Non-pigmented ciliary epithelial cell (primary cell): ENCODE measurements around the gene MESP2.
"Not testable (repeated sequence)": the region's sequence is repeated elsewhere in the genome, so short reads cannot be mapped to it uniquely, and the experiment has no call there.

Source experiments
- DNase-seq: peaks from one replicate; pipeline ENCODE4 v3.0.0-alpha.2; 2010; ENCODE audit warnings: low read depth

Gene MESP2

DNA sequence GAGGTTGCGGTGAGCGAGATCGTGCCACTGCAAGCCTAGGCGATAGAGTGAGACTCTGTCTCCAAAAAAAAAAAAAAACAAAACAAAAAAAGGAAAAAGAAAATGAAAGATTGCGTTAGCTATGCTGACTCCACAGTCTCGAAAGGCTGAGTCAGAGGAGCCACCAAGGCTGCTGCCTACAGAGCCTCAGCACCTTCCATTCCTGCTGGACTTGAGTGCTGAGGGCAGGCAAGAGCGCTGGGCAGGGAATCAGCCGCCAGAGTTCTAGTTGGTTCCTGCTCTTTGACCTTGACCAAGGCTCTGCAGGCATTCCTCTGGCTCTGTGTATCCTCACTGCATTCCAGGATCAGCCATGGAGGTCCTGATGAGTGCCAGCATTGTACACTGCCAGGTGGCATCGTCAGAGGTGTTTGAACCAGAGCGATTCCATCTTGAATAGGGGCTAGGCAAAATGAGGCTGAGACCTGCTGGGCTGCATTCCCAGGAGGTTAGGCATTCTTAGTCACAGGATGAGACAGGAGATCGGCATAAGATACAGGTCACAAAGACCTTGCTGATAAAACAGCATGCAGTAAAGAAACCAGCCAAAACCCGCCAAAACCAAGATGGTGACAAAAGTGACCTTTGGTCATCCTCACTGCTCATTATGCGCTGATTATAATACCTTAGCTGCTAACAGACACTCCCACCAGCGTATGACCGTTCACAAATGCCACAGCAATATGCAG, 5.9 kb downstream of the MESP2 start:
- DNase-seq, result no peak

DNA sequence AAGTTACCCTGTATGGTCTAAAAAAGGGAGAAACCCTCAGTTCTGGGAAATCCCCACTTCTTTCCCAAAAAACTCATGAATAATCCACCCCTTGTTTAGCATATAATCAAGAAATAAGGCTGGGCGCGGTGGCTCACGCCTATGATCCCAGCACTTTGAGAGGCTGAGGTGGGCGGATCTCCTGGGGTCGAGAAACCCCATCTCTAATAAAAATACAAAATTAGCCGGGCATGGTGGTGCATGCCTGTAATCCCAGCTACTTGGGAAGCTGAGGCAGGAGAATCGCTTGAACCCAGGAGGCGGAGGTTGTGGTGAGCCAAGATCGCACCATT, 6.5 kb downstream of the MESP2 start:
- DNase-seq, result not testable (repeated sequence)

DNA sequence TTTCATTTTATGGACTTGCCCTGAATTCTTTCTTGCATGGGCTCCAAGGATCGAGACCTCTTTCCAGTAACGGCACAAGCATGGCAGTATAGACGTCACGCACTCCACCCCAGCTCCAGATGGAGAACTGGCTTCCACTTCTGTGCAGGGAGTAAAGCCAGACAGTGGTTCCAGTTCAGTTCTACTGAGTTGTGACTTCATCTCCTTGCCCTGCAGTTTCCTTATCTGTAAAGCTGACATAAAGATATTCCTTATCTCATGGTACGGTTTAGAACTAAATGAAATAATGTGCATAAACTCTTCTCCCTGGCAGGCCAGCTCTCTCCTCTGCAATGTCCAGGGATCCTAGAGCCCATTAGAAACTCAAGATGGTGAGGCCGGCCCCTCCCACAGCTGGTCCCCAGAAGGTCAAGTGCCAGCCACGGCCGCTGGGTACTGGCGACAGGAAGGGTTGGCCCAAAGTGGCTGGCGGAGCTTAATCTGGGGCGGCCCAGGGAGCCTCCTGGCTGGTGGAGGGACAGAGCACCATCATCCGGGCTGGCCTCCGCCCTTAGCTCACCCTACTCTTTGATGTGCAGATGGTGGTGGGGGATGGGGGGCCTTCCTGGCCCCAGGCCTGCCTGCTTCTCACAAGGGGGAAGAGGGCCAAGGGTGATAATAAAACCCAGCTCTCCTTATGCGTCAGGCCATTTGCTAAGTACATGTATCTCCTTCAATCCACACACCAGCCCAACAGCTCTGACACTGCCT, 7.2 kb downstream of the MESP2 start:
- DNase-seq, result no peak

DNA sequence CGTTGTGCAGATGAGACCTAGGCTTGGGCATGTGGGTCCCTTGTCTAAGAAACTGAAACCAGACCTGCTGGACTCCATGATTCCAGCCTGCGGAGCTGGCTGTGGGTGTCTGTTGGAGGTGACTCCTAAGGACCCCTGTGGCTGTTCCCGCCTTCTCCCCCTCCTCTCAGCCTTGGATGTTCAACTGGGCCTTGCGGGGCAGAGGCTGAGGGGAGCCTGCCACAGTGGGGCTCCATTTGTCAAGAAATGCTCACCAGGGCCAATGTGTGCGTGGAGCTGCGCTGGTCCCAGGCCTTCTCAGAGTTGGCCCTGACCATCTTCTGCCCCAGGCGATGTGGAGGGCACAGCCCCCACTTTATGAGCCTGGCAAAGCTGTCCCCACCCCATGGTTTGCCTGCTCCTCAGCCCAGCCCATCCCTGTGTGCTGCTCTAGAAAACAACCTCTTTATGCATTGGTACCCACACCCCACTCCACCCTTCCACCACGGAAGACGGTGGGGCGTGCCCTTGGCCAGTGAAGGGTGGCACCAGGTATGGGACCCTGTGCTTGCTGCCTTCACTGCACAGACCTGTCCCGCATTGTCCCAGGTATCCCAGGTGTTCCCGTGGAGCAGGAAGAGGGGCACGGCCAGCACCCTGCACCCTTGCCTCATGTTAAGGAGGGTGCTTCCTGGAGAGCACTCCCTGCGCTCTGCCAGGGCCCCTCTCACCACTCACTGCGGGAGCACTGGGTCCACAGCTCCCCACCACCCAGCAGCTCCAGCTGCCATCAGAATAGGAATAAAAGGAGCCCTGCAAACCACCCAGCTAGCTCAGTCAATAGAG, 7.9 kb downstream of the MESP2 start:
- DNase-seq, result no peak

DNA sequence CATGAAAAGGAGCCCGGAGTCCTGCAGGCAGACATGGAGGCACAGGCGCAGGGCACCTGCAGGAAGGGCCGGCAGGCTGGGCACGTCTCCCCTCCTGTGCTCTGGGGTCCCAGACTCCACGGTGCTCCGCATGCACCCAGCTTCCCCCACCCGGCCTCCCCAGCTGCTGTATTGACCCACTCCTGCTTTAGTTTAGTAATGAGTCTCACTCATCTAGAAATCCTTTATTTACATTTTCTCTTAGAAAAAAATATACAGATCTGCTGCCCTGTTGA, 8.5 kb downstream of the MESP2 start:
- no peak for DNase-seq

DNA sequence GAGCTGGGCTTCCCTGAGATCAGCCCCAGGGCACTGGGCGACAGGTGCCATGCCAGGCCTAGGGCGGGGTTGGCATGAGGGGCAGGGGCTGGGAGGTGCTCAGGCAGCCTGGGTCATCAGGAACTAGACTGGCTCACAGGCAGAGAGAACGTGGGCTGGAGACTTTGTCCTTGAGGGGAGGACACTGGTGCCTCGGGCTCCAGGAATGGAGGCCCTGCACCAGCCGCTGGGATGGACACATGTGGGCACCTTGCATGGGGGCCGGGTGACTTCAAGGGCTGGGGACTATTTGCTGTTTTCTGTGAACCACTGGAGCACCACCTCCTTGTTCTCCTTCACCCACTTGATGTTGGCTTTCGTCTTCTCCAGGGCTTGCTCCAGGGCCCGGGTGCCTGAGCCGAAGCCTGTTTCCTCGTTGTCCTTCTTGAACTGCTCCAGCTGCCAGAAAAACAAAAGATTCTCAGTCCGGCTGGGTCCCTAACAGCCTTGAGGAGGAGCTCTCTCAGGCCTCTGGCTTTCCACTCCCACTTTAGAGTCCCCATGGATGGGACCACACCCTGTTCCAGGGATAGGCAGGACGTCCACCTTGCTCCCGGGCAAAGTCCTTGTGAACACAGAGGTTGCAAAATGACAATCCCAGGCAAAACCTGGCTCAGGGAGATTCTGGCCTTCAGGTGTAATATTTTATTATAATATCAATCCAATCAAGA, 9.1 kb downstream of the MESP2 start:
- DNase-seq, result no peak

DNA sequence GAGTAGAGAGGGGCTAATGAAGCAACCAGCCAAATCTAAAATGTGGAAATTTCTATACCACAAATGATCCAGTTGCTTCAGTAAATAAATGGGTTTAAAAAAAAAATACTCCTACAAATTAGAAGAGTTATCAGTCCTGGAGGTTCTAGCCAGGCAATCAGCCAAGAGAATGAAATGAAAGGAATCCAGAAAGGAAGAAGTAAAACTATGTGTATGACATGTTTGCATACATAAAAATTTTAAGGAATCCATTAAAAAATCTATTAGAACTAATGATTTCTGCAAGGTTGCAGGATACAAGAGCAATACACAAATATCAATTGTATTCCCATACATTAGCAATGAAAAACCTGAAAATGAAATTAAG, 9.6 kb downstream of the MESP2 start:
- no peak for DNase-seq

DNA sequence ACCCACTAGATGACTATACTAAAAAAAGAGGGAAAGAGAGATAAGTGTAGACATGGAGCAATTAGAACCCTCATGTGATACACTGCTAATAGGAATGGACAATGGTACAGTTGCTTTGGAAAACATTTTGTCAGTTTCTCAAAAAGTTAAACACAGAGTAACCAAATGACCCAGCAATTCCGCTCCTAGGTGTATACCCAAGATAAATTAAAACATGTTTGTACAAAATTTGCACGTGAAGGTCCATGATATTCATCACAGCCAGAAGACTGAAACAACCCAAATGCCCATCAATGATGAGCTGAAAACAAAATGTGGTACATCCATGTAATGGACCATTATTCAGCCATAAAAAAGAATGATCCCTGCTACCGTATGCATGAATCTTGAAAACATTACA, 11.8 kb downstream of the MESP2 start:
- no peak for DNase-seq

DNA sequence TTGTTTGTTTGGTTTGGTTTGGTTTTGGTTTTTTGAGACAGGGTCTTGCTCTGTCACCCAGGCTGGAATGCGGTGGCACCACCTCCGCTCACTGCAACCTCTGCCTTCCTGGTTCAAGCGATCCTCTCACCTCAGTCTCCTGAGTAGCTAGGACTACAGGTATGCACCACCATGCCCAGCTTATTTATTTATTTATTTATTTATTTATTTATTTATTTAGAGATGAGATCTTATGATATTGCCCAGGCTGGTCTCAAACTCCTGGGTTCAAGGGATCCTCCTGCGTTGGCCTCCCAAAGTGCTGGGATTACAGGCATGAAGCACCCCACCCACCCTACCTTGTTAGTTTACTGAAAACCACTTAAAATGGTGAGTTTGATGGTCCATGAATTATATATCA, 12.5 kb downstream of the MESP2 start:
- DNase-seq, result not testable (repeated sequence)

DNA sequence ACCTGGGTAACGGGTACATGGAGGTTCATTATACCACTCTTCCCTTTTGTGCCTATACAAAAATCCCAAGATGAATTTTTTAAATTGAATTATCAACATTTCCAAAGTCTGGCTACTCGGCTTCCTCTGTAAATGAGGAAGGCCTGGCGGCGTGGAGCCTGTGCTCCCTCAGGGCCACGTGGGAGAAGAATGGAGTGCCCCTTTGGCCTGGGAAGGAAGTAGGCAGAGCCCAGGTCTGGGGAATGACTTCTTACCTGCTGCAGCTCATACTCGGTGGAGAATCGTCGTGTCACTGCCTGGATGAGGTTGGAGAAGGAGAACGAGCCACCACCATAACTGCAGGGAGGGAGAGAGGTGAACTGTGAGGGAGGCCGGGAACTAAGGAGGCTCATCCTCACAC, 14.1 kb downstream of the MESP2 start:
- DNase-seq, result no peak

DNA sequence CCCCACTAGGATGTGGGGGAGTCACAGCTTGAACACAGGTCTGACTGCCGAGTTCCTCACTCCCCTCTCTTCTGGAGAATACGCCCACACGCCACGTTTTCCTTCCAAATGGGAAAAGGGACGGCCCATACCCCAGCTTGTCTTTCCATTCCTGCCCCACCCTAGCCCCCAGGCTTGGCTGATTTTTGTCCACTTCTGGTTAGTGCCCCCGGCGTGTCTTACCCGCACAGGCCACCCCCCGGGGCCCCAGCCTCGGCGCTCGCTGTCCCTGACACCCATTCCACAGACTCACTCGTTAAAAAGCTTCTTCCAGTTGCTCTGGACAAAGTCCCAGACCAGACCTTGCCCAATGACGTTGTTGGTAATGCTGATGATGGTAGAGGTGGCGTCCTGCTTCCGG, 14.5 kb downstream of the MESP2 start:
- no peak for DNase-seq

DNA sequence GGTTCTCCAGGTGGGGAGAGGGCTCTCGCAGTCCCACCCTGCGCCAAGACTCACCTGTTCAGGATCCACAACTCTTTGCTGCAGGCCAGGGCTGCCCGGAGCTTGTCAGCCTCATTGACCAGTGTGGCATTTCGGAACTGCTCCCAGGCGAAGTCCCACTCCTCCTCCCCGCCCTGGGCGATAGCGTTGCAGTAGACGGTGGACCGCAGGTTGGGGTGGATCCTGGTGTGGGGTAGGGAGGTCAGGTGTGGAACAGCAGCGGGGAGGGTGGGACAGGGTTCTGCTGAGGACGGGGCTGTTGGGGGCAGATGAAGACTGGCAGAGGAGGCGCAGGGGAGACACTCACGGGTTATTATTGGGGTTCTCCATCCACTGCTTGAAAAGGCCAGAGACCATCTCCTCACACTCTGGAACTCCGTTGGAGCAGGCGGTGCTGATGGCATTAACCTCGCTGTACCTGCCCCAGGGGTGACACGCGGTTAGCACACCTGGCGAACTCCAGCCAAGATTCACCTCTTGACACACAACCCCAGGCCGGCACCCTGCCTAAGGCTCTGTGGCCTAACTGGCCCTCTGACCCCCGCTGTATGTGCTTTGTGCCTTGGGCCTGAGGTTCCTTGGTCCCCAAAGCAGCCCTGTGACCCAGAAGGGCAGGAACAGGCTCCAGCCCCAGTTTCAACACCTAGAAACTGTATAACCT, 16.1 kb downstream of the MESP2 start:
- DNase-seq, result no peak

DNA sequence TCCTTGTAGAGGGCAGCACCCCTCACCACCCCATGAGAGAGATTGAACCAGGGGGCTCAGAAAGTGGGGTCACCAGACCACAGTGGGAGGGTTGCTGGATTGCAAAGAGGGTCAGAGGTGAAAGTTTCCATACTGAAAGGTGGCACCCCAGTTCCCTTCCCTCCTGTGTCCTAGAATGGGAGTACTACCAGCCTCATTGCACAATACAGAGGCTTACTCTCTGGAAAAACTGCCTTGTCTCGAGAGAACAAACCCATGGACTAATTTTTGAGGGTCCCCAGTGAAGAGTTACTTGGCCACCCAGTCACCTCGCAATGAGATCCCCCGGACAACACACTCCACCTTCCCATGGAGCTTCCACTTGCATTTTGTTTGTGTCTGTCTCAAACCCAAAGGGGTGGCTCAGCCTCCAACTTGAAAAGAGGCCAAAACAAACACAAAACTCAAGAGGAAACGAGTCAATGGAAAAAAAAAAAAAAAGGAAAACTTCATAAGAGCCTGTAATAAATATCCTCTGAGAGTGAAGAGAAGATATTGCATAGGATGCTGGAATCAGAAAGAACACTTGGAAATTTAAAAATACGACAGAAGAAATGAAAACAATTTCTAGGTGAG, 18.6 kb downstream of the MESP2 start:
- DNase-seq, result peak; percentile 24

DNA sequence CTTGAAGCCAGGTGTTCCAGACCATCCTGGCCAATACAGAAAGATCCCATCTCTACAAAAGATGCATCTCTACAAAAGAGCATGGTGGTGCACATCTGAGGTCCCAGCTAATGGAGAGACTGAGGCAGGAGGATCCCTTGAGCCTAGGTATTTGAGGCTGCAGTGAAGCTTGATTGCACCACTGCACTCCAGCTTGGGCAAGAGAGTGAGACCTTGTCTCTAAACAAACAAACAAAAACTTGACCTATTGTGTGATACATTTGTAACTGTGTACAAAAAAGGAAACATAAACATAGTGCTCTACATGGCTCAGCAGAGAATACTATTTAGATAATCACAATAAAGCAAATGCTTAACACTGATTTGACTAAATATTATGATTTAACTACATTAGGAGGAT, 19.9 kb downstream of the MESP2 start:
- DNase-seq, result no peak

DNA sequence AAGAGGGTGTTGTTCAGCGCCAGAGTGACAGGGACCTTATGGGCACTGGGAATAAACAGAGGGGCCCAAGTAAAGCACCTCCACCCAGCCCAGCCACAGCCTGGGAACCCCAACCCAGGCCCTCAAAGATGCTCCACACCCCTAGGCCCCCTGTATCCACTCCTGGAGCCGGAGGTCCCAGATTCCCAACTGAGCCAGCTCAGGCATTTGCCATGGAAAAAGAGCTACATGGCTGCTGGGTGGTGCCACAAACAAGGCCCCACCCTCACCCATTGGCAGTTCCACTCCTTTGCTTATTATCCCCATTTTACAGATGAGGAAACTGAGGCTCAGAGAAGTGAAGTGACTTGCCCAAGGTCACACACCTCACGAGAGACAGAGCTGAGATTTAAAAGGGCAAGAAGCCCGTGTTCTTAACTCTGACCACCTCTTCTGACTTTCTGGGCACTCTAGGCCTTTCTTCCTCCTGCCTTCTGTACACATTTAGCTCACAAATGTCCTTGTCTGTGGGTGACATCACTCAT, 21.6 kb downstream of the MESP2 start:
- no peak for DNase-seq

DNA sequence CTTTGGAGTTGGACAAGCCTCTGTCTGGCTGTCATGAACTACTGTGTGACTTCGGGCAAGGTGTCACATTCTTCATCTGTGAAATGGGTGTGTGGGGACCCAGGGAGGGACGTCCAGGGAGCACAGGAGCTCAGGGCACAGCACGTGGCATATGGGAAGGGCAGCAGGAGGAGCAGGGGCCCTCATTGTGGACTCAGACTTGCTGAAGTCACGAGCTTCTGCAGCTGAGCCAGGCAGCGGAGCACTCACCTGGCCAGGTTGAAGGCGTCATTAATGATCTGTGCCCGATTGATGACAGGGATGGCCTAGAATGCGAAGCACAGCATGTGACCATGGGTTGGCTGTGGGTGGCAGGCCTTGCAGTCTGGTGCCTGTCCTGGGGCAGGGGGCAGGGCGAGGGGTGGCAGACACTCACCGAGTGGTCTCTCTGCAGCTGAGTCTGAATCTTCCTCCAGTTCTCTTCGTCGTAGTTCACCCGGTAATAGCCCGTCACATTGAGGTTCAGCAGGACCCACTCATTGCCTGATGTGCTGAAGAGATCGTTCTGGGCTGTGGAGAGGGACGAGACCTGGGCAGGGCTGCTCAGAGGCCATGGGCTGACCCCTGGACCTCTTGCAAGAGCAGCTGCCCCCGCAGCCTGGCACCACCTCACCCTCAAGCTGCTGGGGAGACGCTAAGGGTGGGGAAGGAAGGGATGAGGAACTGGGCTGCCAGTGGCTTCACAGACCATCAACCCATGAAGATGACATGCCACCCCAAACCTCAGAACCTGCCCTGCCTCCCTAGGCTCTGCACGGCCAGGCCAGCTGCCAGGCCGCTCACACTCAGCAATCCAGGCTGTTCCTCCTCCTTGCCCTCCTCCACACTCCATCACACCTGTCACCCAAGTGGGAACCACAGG, 23.1 kb downstream of the MESP2 start:
- no peak for DNase-seq

DNA sequence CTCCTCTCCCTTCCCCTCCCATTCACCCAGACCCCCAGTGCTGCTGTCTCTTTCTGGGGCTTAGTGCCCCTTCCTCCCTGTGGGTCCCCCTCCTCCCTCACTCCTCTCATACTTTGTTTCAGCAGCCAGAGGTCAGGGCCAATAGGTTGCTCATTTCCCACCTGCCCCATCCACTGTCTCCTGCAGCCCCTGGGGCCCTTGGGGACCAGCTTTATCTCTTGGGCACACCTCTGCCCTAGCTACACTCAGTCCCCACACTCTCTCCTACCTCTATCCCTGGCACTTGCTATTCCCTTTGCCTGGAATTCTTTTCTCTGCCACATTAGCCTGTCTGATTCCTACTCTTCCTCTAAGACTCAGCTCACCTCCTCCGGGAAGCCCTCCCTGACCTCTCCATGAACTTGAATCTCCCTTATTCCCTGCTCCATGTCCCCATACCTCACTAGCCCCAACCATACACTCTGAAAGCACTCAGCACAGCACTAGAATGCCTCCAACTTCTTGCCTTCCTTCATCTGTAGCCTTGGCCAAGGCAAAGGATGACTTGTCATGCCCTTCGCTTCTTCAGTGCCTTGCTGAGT, 23.9 kb downstream of the MESP2 start:
- DNase-seq, result no peak

DNA sequence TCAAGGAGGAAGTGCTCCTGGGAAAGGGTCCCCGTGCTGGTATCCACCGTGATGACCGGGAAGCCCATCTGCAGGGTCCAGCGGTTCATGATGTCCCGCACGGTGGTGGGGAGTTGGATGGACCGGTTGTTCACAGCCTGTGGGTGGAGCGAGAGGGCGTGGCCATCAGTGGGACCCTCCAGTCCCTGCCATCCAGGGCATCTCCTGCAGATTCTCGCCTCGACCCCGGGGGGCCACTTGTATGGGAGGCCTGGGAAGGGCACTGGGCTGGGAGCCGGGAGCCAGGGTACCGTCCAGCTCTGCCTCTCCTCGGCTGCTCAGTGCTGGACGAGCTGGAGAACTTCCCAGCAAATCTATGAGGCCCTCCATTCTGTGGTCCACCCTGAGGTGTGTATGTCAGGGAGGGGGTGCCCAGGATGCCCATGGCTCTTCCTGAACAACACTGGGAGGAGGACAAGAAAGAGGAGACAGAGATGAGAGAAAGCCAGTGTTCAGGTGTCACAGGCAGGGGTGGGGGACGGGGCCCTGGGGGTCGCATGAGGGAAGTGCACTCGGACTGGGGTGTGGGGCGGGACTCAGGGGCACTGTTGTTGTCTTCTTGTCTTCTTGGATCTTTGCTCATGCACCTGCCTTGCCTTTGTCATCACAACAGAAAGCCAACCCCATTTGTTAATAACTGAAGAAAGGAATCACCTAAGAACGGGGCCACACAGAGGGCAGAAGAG, 25.5 kb downstream of the MESP2 start:
- no peak for DNase-seq

DNA sequence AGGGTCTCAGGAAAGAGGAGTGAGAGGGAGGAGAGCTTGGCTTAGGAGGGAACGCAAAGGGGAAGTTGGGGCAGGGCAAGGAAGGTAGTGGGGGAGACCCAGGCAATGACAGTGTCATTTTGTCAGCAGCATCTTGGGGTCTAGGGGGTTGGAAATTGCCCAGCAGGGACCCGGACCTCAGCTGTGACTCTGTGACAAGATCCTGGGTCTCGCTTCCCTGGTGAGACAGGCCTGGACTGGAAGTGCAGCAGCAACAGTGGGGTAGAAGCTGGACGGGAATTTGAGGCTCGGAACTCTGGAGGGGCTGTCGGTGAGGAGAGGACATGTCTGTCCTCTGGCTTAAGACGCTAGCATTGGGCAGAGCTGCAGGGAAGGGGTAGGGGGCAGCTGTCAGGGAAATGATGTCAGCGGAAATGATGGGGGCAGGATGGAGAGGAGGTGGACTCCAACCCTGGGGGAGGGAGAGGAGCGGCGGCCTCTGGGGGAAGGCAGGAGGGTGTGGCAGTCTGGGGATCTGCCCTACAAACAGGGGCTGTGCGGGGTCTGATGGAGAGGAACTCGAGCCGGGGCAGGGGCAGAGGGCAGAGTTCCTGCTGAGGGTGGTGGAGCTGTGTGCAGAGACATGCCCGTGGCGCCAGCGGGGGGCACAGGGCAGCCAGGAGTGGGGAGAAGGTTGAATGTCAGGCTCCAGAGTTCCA, 26.2 kb downstream of the MESP2 start:
- DNase-seq, result no peak
